Measurements from ENCODE around the gene ZFAND3. TPM values are rescaled to one million over a fixed set of nuclear protein-coding genes. Genes with fewer than 3 reads are reported as not detected.
"Not testable (repeated sequence)": the region's sequence is repeated elsewhere in the genome, so short reads cannot be mapped to it uniquely, and the experiment has no call there.

The ZFAND3 gene
- polyA plus RNA-seq, 1 of the 3 experiments (the other 2 are of a cell fraction), result 16.7 TPM

GRCh38 chr6:37876843-37877242, 57.3 kb downstream of the ZFAND3 start:
- Histone ChIP-seq H3K27ac (ENCODE audit: low read depth in 2 of 2, low read length in 1 of 2) (no peak overlapping the region), H3K9me2 (no peaks in the 10 kb centered on the region), H3F3A (replicated peaks; ENCODE audit: insufficient read depth) (peaks cover 4% of the 10 kb centered on the region), H2AFZ (ENCODE audit: low read depth) (no peak overlapping the region), H3K4me1 (ENCODE audit: control insufficient read depth in 1 of 2, insufficient read depth in 2 of 2, low read depth in 1 of 2, low read length in 1 of 2) (peaks cover 4% of the 10 kb centered on the region in 2 experiments; a peak in 2 of 4 replicates), H3K9ac (no peak overlapping the region), H3K27me3 (ENCODE audit: insufficient read depth) (no peaks in the 10 kb centered on the region), H3K4me2 (no peak overlapping the region), H3K79me2 (ENCODE audit: insufficient read depth) (peaks cover 100% of the 10 kb centered on the region), H4K20me1 (ENCODE audit: insufficient read depth) (peaks cover 98% of the 10 kb centered on the region), H3K4me3 (ENCODE audit: low read depth in 2 of 2, low read length in 1 of 2) (no peak overlapping the region), H3K36me3 (replicated peaks in 1 of 2; ENCODE audit: control insufficient read depth in 1 of 2, insufficient read depth in 2 of 2, low read length in 1 of 2) (no peaks in the 10 kb centered on the region), H3K9me3 (no peaks in the 10 kb centered on the region)
- DNase-seq, result no peak
- CTCF ChIA-PET, result no interaction called here
- TF ChIP-seq RFX5 (IDR thresholded peaks at IDR 0.05; ENCODE audit: low read length), result no peak
- TF ChIP-seq USF1 (IDR thresholded peaks at IDR 0.05; ENCODE audit: borderline replicate concordance, low read depth), result no peak
- POLR2A ChIA-PET, result no interaction called here
- WGBS (ENCODE audit: low lambda C conversion rate), result 95% methylated on average over 4 of the region's 4 CpGs

GRCh38 chr6:37877373-37878149, 58.0 kb downstream of the ZFAND3 start:
- Histone ChIP-seq H3K36me3 (replicated peaks in 1 of 2; ENCODE audit: control insufficient read depth in 1 of 2, insufficient read depth in 2 of 2, low read length in 1 of 2) (no peaks in the 10 kb centered on the region), H3F3A (replicated peaks; ENCODE audit: insufficient read depth) (peaks cover 4% of the 10 kb centered on the region), H3K27me3 (ENCODE audit: insufficient read depth) (no peaks in the 10 kb centered on the region), H4K20me1 (ENCODE audit: insufficient read depth) (peaks cover 98% of the 10 kb centered on the region), H2AFZ (ENCODE audit: low read depth) (no peak overlapping the region), H3K4me1 (ENCODE audit: control insufficient read depth in 1 of 2, insufficient read depth in 2 of 2, low read depth in 1 of 2, low read length in 1 of 2) (peaks cover 4 to 11% of the 10 kb centered on the region in 2 experiments; a peak in 2 of 4 replicates), H3K9me3 (no peaks in the 10 kb centered on the region), H3K4me3 (ENCODE audit: low read depth in 2 of 2, low read length in 1 of 2) (no peak overlapping the region), H3K9ac (no peak overlapping the region), H3K79me2 (ENCODE audit: insufficient read depth) (peaks cover 100% of the 10 kb centered on the region), H3K27ac (ENCODE audit: low read depth in 2 of 2, low read length in 1 of 2) (no peak overlapping the region), H3K9me2 (no peaks in the 10 kb centered on the region), H3K4me2 (no peak overlapping the region)
- CTCF ChIA-PET, result interaction anchor here (1.2 kb wide), 1 partner anchor 10 kb away, joined by 3 read pairs; no protein-coding TSS in a partner anchor
- no peak for TF ChIP-seq FOSL2 (IDR thresholded peaks at IDR 0.05; ENCODE audit: borderline replicate concordance, low read depth)
- TF ChIP-seq RXRA (IDR thresholded peaks at IDR 0.05; ENCODE audit: borderline replicate concordance, low read depth), result no peak
- TF ChIP-seq USF1 (IDR thresholded peaks at IDR 0.05; ENCODE audit: borderline replicate concordance, low read depth), result no peak
- TF ChIP-seq RAD21 (IDR thresholded peaks at IDR 0.05; ENCODE audit: low read length), result no peak
- WGBS (ENCODE audit: low lambda C conversion rate), result 89% methylated on average over 6 of the region's 6 CpGs
- DNase-seq, result no peak
- POLR2A ChIA-PET, result no interaction called here

- TF ChIP-seq REST (IDR thresholded peaks at IDR 0.05; ENCODE audit: low read depth, low read length) (no peak), MAX (IDR thresholded peaks at IDR 0.05; ENCODE audit: low read depth) (no peak)
- H3K9me3 ChIP-seq, result no peaks in the 10 kb centered on the region
- H3K9ac ChIP-seq, result no peak overlapping the region
- no peaks in the 10 kb centered on the region for H3K36me3 ChIP-seq (replicated peaks in 1 of 2; ENCODE audit: control insufficient read depth in 1 of 2, insufficient read depth in 2 of 2, low read length in 1 of 2)
- H3K4me3 ChIP-seq (ENCODE audit: low read depth in 2 of 2, low read length in 1 of 2), result no peak overlapping the region
- CTCF ChIA-PET, result interaction anchor here (1.2 kb wide), 1 partner anchor 11 kb away, joined by 3 read pairs; no protein-coding TSS in a partner anchor
- H3K9me2 ChIP-seq, result no peaks in the 10 kb centered on the region
- peaks cover 98% of the 10 kb centered on the region for H4K20me1 ChIP-seq (ENCODE audit: insufficient read depth)
- WGBS (ENCODE audit: low lambda C conversion rate), result 98% methylated on average over 6 of the region's 7 CpGs
- POLR2A ChIA-PET, result no interaction called here
- no peak overlapping the region for H2AFZ ChIP-seq (ENCODE audit: low read depth)
- no peak overlapping the region for H3K4me2 ChIP-seq
- H3K79me2 ChIP-seq (ENCODE audit: insufficient read depth), result peaks cover 100% of the 10 kb centered on the region
- DNase-seq, result no peak
- peaks cover 4% of the 10 kb centered on the region for H3F3A ChIP-seq (replicated peaks; ENCODE audit: insufficient read depth)
- H3K27ac ChIP-seq (ENCODE audit: low read depth in 2 of 2, low read length in 1 of 2), result no peak overlapping the region
- H3K27me3 ChIP-seq (ENCODE audit: insufficient read depth), result no peaks in the 10 kb centered on the region
- peaks cover 4 to 11% of the 10 kb centered on the region in 2 experiments; a peak in 2 of 4 replicates for H3K4me1 ChIP-seq (ENCODE audit: control insufficient read depth in 1 of 2, insufficient read depth in 2 of 2, low read depth in 1 of 2, low read length in 1 of 2)
Measured at GRCh38 chr6:37878150-37878710, 58.7 kb downstream of the ZFAND3 start.

- peaks cover 2 to 11% of the 10 kb centered on the region in 2 experiments; a peak in 2 of 4 replicates for H3K4me1 ChIP-seq (ENCODE audit: control insufficient read depth in 1 of 2, insufficient read depth in 2 of 2, low read depth in 1 of 2, low read length in 1 of 2)
- POLR2A ChIA-PET; H2AFZ ChIP-seq (ENCODE audit: low read depth); H3K36me3 ChIP-seq (replicated peaks in 1 of 2; ENCODE audit: control insufficient read depth in 1 of 2, insufficient read depth in 2 of 2, low read length in 1 of 2); H3F3A ChIP-seq (replicated peaks; ENCODE audit: insufficient read depth); H3K9me3 ChIP-seq; H3K27me3 ChIP-seq (ENCODE audit: insufficient read depth); H3K27ac ChIP-seq (ENCODE audit: low read depth in 2 of 2, low read length in 1 of 2); DNase-seq; H3K9ac ChIP-seq; H3K4me2 ChIP-seq; H3K9me2 ChIP-seq; H3K4me3 ChIP-seq (ENCODE audit: low read depth in 2 of 2, low read length in 1 of 2): not testable (repeated sequence)
- 92% methylated on average over 5 of the region's 5 CpGs for WGBS (ENCODE audit: low lambda C conversion rate)
- peaks cover 100% of the 10 kb centered on the region for H3K79me2 ChIP-seq (ENCODE audit: insufficient read depth)
- peaks cover 98% of the 10 kb centered on the region for H4K20me1 ChIP-seq (ENCODE audit: insufficient read depth)
- CTCF ChIA-PET, result interaction anchor here (1.2 to 1.7 kb wide), 4 partner anchors 11 to 182 kb away, joined by 3 to 6 read pairs (median 4); partner anchors contain the start of gene MDGA1
Measured at GRCh38 chr6:37880602-37881001, 61.1 kb downstream of the ZFAND3 start.

Measured in SK-N-SH (cell line).